Fibroblast of lung (primary cell): ENCODE measurements around the gene ACD. TPM values are rescaled to one million over a fixed set of nuclear protein-coding genes. Genes with fewer than 3 reads are reported as not detected.
A peak's percentile ranks its signal among the peaks of the same experiment; 100 is the strongest.

Source experiments
- DNase-seq, 2 donors: peaks; one replicate each; pipeline versions ENCODE4 v3.0.0 to v3.0.0-alpha.2; 2010; ENCODE audit warnings: low read depth in 2 of 2
- H2AFZ ChIP-seq: 2 replicates; pipeline ENCODE4 v1.5.1; 2012; ENCODE audit warnings: low read length, control low read depth, inconsistent platforms
- H3K27ac ChIP-seq: 2 replicates; pipeline ENCODE4 v1.5.1; 2011; ENCODE audit warnings: low read length, control low read depth; ENCODE audit not compliant: insufficient read depth
- H3K27me3 ChIP-seq: 2 replicates; pipeline ENCODE4 v1.5.1; 2011; ENCODE audit warnings: mild to moderate bottlenecking, low read length; ENCODE audit not compliant: control insufficient read depth, insufficient read depth
- H3K36me3 ChIP-seq: 2 replicates; pipeline ENCODE4 v1.5.1; 2011; ENCODE audit warnings: low read length; ENCODE audit not compliant: control insufficient read depth, insufficient read depth
- H3K4me1 ChIP-seq: 2 replicates; pipeline ENCODE4 v1.5.1; 2011; ENCODE audit warnings: low read length; ENCODE audit not compliant: control insufficient read depth, insufficient read depth; ENCODE audit errors: extremely low read depth
- H3K4me2 ChIP-seq: 2 replicates; pipeline ENCODE4 v1.5.1; 2011; ENCODE audit warnings: low read length, control low read depth; ENCODE audit not compliant: insufficient read depth; ENCODE audit errors: extremely low read depth
- H3K4me3 ChIP-seq, 4 experiments: fragments of 200-600 bp in 1 of 4; sonication (generic) in 1 of 4; replicated peaks in 1 of 4; 2 replicates each; pipeline ENCODE4 v1.5.1; 2011 to 2016; ENCODE audit warnings: low read length in 4 of 4, low read depth in 3 of 4, mild to moderate bottlenecking in 3 of 4, control low read depth in 2 of 4, inconsistent platforms in 1 of 4, mixed read lengths in 1 of 4; ENCODE audit not compliant: insufficient read depth in 1 of 4; ENCODE audit errors: control extremely low read depth in 1 of 4
- H3K79me2 ChIP-seq: 2 replicates; pipeline ENCODE4 v1.5.1; 2012; ENCODE audit warnings: mild to moderate bottlenecking, low read length, inconsistent platforms; ENCODE audit not compliant: control insufficient read depth, insufficient read depth
- H3K9ac ChIP-seq: 2 replicates; pipeline ENCODE4 v1.5.1; 2011; ENCODE audit warnings: mild to moderate bottlenecking, low read length, control low read depth; ENCODE audit not compliant: insufficient read depth
- H3K9me3 ChIP-seq: 2 replicates; pipeline ENCODE4 v1.5.1; 2012; ENCODE audit warnings: low read depth, low read length; ENCODE audit not compliant: control insufficient read depth, insufficient read depth
- H4K20me1 ChIP-seq: 2 replicates; pipeline ENCODE4 v1.5.1; 2011; ENCODE audit warnings: low read length; ENCODE audit not compliant: control insufficient read depth, insufficient read depth; ENCODE audit errors: extremely low read depth
- EZH2 ChIP-seq: IDR thresholded peaks from 2 replicates; pipeline ENCODE4 v1.5.1; 2012; ENCODE audit warnings: low read length, control low read depth, mild to moderate bottlenecking; ENCODE audit errors: missing control alignments
- polyA plus RNA-seq, 2 donors: library from polyadenylated mRNA; depleted of rRNA in 1 of 2; stranded (reverse) in 1 of 2; unstranded in 1 of 2; fragments of >200 nt; gene quantifications; 2 replicates each; pipeline ENCODE4 v1.2.1, GENCODE V29; 2011 to 2012; ENCODE audit warnings: missing spikeins in 1 of 2
- total RNA-seq: library from RNA; depleted of rRNA; stranded (reverse); fragments of >200 nt; gene quantifications from 2 replicates; pipeline ENCODE4 v1.2.1, GENCODE V29; 2014
- TF ChIP-seq, protein P1 (sequence below), 2 donors: IDR thresholded peaks in 1 of 2; conservative IDR thresholded peaks in 1 of 2; 1 replicate in 1 of 2; 2 replicates in 1 of 2; pipeline ENCODE4 v1.5.1; 2011 to 2012; ENCODE audit warnings: low read length in 2 of 2, control low read depth in 1 of 2, inconsistent platforms in 1 of 2, low read depth in 1 of 2, mild to moderate bottlenecking in 1 of 2

Gene ACD
- total and polyA plus RNA-seq, 2 donors (not counting 1 experiment from before 2014, with no cell fraction given) = 7.9 to 9.2 TPM

DNA sequence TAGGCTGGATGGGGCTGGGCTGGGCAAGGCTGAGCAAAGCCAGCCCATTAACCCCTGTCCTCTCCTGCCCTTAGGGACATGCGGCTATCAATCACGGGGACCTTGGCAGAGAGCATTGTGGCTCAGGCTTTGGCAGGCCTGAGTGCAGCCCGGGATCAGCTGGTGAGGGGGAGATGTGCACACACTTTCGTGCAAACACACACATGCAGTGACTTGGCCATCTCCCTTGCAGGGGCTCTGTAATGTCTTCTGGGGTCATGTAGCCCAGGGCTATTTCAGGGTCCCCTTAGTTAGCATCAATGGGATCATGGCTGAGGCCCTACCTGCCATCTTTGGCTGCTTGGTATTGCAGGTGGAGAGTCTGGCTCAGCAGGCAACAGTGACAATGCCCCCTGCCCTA lies 8.2 kb downstream of the ACD start:
- Histone ChIP-seq H3K79me2 (no peaks in the 10 kb centered on the region), H4K20me1 (peaks cover 2% of the 10 kb centered on the region), H3K27me3 (peaks cover 51% of the 10 kb centered on the region), H3K4me1 (peaks cover 2% of the 10 kb centered on the region), H3K9me3 (no peaks in the 10 kb centered on the region), H3K9ac (no peak overlapping the region), H3K4me3 (no peak overlapping the region), H2AFZ (no peak overlapping the region), H3K27ac (no peak overlapping the region), H3K36me3 (no peaks in the 10 kb centered on the region), H3K4me2 (no peak overlapping the region)
- TF ChIP-seq, protein P1, sequence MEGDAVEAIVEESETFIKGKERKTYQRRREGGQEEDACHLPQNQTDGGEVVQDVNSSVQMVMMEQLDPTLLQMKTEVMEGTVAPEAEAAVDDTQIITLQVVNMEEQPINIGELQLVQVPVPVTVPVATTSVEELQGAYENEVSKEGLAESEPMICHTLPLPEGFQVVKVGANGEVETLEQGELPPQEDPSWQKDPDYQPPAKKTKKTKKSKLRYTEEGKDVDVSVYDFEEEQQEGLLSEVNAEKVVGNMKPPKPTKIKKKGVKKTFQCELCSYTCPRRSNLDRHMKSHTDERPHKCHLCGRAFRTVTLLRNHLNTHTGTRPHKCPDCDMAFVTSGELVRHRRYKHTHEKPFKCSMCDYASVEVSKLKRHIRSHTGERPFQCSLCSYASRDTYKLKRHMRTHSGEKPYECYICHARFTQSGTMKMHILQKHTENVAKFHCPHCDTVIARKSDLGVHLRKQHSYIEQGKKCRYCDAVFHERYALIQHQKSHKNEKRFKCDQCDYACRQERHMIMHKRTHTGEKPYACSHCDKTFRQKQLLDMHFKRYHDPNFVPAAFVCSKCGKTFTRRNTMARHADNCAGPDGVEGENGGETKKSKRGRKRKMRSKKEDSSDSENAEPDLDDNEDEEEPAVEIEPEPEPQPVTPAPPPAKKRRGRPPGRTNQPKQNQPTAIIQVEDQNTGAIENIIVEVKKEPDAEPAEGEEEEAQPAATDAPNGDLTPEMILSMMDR (conservative IDR thresholded peaks at IDR 0.05 in 1 of 2, IDR thresholded peaks at IDR 0.05 in 1 of 2; ENCODE audit: low read depth in 1 of 2, low read length in 2 of 2) = no peak
- TF ChIP-seq EZH2 = no peak
- DNase-seq = no peak

DNA sequence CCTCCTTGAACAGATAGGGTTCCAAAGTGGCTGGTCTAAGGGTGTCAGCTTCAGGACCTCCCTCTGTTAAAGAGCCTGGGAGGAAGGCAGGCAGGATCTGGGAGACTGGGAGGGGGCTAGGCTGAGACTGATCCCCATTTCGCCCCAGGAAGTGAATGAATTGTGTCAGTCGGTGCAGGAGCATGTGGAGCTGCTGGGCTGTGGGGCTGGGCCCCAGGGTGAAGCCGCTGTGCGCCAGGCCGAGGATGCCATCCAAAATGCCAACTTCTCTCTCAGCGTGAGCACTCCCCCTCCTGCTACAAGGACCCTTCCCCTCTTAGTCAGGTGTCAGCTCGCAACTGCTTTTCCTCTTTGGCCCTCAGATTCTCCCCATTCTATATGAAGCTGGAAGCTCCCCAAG lies 9.0 kb downstream of the ACD start:
- peaks cover 58% of the 10 kb centered on the region for H3K27me3 ChIP-seq
- no peak overlapping the region for H3K4me2 ChIP-seq
- H3K4me1 ChIP-seq = peaks cover 2% of the 10 kb centered on the region
- H3K27ac ChIP-seq = no peak overlapping the region
- no peak overlapping the region for H2AFZ ChIP-seq
- TF ChIP-seq, protein P1 (conservative IDR thresholded peaks at IDR 0.05 in 1 of 2, IDR thresholded peaks at IDR 0.05 in 1 of 2; ENCODE audit: low read depth in 1 of 2, low read length in 2 of 2) = no peak
- TF ChIP-seq EZH2 = no peak
- H3K9ac ChIP-seq = no peak overlapping the region
- H3K79me2 ChIP-seq = no peaks in the 10 kb centered on the region
- no peak overlapping the region for H3K4me3 ChIP-seq
- no peak for DNase-seq
- no peaks in the 10 kb centered on the region for H3K9me3 ChIP-seq
- peaks cover 2% of the 10 kb centered on the region for H4K20me1 ChIP-seq
- no peaks in the 10 kb centered on the region for H3K36me3 ChIP-seq

DNA sequence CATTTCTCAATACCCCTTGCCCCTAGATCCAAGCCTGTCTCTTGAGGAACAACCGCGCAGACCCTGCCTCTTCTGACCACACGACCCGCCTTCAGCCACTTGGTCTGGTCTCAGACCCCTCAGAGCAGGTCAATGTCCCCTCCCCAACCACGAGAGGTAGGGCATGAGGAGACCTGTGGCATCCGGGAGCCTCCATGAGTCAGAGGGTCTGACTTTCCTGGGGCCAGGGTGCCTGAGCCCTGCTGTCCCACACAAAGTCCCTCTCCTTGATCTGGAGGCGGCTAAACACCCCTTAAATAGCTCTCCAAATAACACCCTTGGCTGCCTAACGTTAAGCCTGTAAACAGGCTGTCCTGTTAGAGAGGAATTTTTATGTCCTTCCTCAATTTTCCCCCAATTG lies 10.0 kb downstream of the ACD start:
- no peaks in the 10 kb centered on the region for H3K36me3 ChIP-seq
- no peaks in the 10 kb centered on the region for H3K79me2 ChIP-seq
- H3K9me3 ChIP-seq = no peaks in the 10 kb centered on the region
- peaks cover 64% of the 10 kb centered on the region for H3K27me3 ChIP-seq
- no peak overlapping the region for H3K9ac ChIP-seq
- no peaks in the 10 kb centered on the region for H4K20me1 ChIP-seq
- no peak overlapping the region for H2AFZ ChIP-seq
- DNase-seq = no peak
- H3K4me3 ChIP-seq = no peak overlapping the region
- no peak overlapping the region for H3K27ac ChIP-seq
- H3K4me2 ChIP-seq = no peak overlapping the region
- H3K4me1 ChIP-seq = peaks cover 2% of the 10 kb centered on the region
- peak; percentile 40 for TF ChIP-seq EZH2
- TF ChIP-seq, protein P1 (conservative IDR thresholded peaks at IDR 0.05 in 1 of 2, IDR thresholded peaks at IDR 0.05 in 1 of 2; ENCODE audit: low read depth in 1 of 2, low read length in 2 of 2) = no peak
